ENCODE measurements around the gene HS6ST2.

GRCh38 chrX:132710656-132711155 lies 247.7 kb downstream of the HS6ST2 start:
- TF ChIP-seq, protein P1, sequence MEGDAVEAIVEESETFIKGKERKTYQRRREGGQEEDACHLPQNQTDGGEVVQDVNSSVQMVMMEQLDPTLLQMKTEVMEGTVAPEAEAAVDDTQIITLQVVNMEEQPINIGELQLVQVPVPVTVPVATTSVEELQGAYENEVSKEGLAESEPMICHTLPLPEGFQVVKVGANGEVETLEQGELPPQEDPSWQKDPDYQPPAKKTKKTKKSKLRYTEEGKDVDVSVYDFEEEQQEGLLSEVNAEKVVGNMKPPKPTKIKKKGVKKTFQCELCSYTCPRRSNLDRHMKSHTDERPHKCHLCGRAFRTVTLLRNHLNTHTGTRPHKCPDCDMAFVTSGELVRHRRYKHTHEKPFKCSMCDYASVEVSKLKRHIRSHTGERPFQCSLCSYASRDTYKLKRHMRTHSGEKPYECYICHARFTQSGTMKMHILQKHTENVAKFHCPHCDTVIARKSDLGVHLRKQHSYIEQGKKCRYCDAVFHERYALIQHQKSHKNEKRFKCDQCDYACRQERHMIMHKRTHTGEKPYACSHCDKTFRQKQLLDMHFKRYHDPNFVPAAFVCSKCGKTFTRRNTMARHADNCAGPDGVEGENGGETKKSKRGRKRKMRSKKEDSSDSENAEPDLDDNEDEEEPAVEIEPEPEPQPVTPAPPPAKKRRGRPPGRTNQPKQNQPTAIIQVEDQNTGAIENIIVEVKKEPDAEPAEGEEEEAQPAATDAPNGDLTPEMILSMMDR (conservative IDR thresholded peaks at IDR 0.05; ENCODE audit: low read depth, low read length): no peak
- no peak for TF ChIP-seq EZH2phosphoT487 (IDR thresholded peaks at IDR 0.05; ENCODE audit: borderline replicate concordance, low read length)
- TF ChIP-seq EZH2 (IDR thresholded peaks at IDR 0.05; ENCODE audit: low read length, unreplicated experiment): no peak
